ENCODE results near the gene CD14.
"Not testable (repeated sequence)": the region's sequence is repeated elsewhere in the genome, so short reads cannot be mapped to it uniquely, and the experiment has no call there.

The CD14 gene

GRCh38 chr5:140593070-140593469 lies 39.9 kb downstream of the CD14 start:
- not testable (repeated sequence) for DNase-seq

- DNase-seq: no peak
Observed at GRCh38 chr5:140591747-140592372, 41.1 kb downstream of the CD14 start.

GRCh38 chr5:140590861-140591260 lies 42.1 kb downstream of the CD14 start:
- DNase-seq: no peak

DNA sequence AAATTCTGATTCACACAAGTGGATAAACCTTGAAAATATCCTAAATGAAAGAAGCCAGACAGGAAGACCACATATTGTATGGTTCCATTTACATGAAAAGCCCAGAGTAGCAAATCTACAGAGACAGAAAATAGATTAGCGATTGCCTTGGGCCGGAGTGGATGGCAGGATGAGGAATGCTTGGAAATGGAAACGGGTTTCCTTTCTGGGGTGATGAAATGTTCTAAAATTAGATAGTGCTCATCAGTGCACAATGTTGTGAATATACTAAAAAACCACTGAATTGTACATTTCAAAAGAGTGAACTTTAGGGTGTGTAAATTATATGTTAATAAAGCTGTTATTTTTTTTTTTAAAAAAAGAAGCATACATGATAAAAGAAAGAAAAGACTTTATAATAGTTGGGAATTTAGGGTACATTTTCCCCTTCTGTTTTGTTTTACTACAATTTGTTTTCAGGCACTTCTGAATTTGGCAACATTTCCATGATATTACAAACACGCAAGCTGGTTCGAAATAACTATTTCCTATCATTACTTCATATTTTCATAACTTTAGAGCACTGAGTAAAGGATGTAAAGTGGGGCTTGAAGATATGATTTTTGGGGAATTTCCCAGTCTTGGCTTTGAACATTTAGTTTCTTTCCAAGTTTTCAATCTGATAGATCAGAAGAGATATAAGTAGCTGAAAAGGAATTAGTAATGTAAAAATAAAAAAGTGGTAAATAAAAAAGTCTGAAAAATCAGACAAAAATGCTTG lies 44.5 kb downstream of the CD14 start:
- DNase-seq: no peak

GRCh38 chr5:140587495-140587894 lies 45.5 kb downstream of the CD14 start:
- DNase-seq: no peak
